Measurements from ENCODE around the gene OOSP4A. TPM values are rescaled to one million over a fixed set of nuclear protein-coding genes. Genes with fewer than 3 reads are reported as not detected.

The OOSP4A gene
- total RNA-seq, 4 donors from 2014 or later = not detected

DNA sequence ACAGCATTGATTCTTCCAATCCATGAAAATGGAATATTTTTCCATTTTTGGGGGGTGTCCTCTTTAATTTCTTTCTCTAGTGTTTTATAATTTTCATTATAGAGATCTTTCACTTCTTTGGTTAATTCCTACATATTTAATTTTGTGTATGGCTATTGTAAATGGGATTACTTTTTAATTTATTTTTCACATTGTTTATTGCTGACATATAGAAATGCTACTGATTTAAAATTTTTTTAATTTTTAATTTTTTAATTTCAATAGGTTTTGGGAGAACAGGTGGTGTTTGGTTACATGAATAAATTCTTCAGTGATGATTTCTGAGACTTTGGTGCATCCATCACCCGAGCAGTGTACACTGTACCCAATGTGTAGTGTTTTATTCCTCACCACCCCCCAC lies 26.6 kb downstream of the OOSP4A start:
- Histone ChIP-seq H3K27ac (no peak overlapping the region), H3K4me3 (no peak overlapping the region), H3K27me3 (no peaks in the 10 kb centered on the region), H3K36me3 (no peaks in the 10 kb centered on the region), H3K9me3 (no peaks in the 10 kb centered on the region), H3K4me1 (no peaks in the 10 kb centered on the region)
- TF ChIP-seq, protein P1, sequence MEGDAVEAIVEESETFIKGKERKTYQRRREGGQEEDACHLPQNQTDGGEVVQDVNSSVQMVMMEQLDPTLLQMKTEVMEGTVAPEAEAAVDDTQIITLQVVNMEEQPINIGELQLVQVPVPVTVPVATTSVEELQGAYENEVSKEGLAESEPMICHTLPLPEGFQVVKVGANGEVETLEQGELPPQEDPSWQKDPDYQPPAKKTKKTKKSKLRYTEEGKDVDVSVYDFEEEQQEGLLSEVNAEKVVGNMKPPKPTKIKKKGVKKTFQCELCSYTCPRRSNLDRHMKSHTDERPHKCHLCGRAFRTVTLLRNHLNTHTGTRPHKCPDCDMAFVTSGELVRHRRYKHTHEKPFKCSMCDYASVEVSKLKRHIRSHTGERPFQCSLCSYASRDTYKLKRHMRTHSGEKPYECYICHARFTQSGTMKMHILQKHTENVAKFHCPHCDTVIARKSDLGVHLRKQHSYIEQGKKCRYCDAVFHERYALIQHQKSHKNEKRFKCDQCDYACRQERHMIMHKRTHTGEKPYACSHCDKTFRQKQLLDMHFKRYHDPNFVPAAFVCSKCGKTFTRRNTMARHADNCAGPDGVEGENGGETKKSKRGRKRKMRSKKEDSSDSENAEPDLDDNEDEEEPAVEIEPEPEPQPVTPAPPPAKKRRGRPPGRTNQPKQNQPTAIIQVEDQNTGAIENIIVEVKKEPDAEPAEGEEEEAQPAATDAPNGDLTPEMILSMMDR (IDR thresholded peaks at IDR 0.05) = no peak
- no peak for TF ChIP-seq POLR2A (IDR thresholded peaks at IDR 0.05)
- intact Hi-C loops (cut with DNase I; ENCODE audit: low total_unique reads) = no loop called here
- no peak for DNase-seq

GRCh38 chr11:59992425-59992824 lies 28.6 kb downstream of the OOSP4A start:
- no peak overlapping the region for H3K27ac ChIP-seq
- no peak for DNase-seq

DNA sequence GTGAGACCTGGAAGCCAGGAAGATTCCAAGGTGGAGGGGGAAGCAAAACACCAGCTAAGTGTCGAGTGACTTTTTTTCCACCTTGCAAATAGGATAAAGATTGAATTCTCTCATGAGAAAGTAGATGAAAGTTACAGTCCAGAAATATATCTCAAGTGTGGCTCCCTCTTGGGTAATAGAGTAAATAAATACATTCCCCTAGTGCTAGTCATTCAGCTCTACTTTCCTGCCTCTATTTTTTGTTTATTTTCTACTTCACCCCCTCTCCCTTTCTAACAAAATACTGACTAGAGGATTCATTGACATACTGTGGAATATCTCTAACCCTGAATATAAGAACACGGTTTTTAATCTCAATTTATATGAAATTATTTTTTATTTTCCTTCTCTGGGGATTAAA lies 34.0 kb downstream of the OOSP4A start:
- DNase-seq = no peak
- TF ChIP-seq POLR2A (IDR thresholded peaks at IDR 0.05) = no peak
- TF ChIP-seq, protein P1 (IDR thresholded peaks at IDR 0.05) = no peak
- H3K4me1 ChIP-seq = no peaks in the 10 kb centered on the region
- H3K27ac ChIP-seq = no peak overlapping the region
- H3K27me3 ChIP-seq = no peaks in the 10 kb centered on the region
- H3K36me3 ChIP-seq = no peaks in the 10 kb centered on the region
- no peak overlapping the region for H3K4me3 ChIP-seq
- intact Hi-C loops (cut with DNase I; ENCODE audit: low total_unique reads) = no loop called here
- H3K9me3 ChIP-seq = no peaks in the 10 kb centered on the region

More at GRCh38 chr11:59992425-59992824, 28.6 kb downstream of the OOSP4A start:
- no peaks in the 10 kb centered on the region for H3K9me3 ChIP-seq
- no peaks in the 10 kb centered on the region for H3K4me1 ChIP-seq
- H3K4me3 ChIP-seq = no peak overlapping the region
- no peak for TF ChIP-seq POLR2A (IDR thresholded peaks at IDR 0.05)
- TF ChIP-seq, protein P1 (IDR thresholded peaks at IDR 0.05) = no peak
- H3K36me3 ChIP-seq = no peaks in the 10 kb centered on the region
- no peaks in the 10 kb centered on the region for H3K27me3 ChIP-seq
- intact Hi-C loops (cut with DNase I; ENCODE audit: low total_unique reads) = no loop called here

DNA sequence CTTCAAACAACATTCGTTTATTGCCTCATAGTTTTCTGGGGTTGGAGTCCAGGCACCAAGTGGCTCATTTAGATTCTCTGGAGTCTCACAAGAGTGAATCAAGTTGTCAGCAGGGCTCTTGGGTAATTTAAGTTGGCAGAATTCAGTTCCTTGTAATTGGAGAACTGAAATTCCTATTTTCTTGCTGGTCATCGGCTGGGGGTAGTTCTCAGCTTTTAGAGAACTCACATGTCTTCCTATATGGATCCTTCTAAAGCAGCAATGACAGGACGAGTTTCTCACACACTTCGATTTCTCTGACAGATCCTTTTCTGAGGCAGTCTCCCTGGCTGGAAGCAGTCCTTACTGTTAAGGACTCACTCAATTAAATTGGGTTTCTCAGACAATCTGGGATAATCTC lies 35.9 kb downstream of the OOSP4A start:
- Histone ChIP-seq H3K27me3 (no peaks in the 10 kb centered on the region), H3K9me3 (no peaks in the 10 kb centered on the region), H3K27ac (no peak overlapping the region), H3K4me3 (no peak overlapping the region), H3K4me1 (no peaks in the 10 kb centered on the region), H3K36me3 (no peaks in the 10 kb centered on the region)
- DNase-seq = no peak
- intact Hi-C loops (cut with DNase I; ENCODE audit: low total_unique reads) = no loop called here
- TF ChIP-seq, protein P1 (IDR thresholded peaks at IDR 0.05) = no peak
- TF ChIP-seq POLR2A (IDR thresholded peaks at IDR 0.05) = no peak

DNA sequence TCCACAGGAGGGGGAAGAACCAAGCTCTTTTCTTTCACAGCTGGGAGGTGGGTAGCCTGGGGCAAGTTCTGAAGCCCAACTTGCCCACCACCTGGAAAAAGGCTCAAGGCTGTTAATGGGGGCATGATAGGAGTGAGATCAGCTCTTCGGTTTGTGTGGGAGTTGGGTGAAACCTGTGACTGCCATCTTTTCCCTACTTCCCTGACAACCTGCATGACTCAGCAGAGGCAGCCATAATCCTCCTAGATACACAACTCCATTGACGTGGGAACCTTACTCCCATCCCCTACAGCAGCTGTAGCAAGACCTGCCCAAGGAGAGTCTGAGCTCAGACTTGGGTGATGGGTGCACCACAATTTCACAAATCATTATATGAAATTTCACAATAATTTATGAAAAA lies 39.9 kb downstream of the OOSP4A start:
- no peak for DNase-seq
- Histone ChIP-seq H3K9me3 (no peaks in the 10 kb centered on the region), H3K27ac (no peak overlapping the region), H3K36me3 (no peaks in the 10 kb centered on the region), H3K27me3 (no peaks in the 10 kb centered on the region), H3K4me3 (no peak overlapping the region), H3K4me1 (no peaks in the 10 kb centered on the region)
- intact Hi-C loops (cut with DNase I; ENCODE audit: low total_unique reads) = no loop called here
- TF ChIP-seq POLR2A (IDR thresholded peaks at IDR 0.05) = no peak
- TF ChIP-seq, protein P1 (IDR thresholded peaks at IDR 0.05) = no peak
